Kidney epithelial cell (primary cell): Measurements from ENCODE around the gene LYPD4. TPM values are rescaled to one million over a fixed set of nuclear protein-coding genes. Genes with fewer than 3 reads are reported as not detected.

Experiments used
- DNase-seq: peaks from one replicate; pipeline ENCODE4 v3.0.0-alpha.2; 2010; ENCODE audit warnings: low read depth
- H3K27me3 ChIP-seq: 2 replicates; pipeline ENCODE4 v1.6.0; 2011; ENCODE audit warnings: low read length; ENCODE audit not compliant: control insufficient read depth, insufficient read depth
- H3K36me3 ChIP-seq: 2 replicates; pipeline ENCODE4 v1.5.1; 2011; ENCODE audit warnings: low read length; ENCODE audit not compliant: control insufficient read depth, insufficient read depth
- H3K4me3 ChIP-seq: 2 replicates; pipeline ENCODE4 v1.5.1; 2011; ENCODE audit warnings: low read depth, mild to moderate bottlenecking, control low read depth, low read length
- total RNA-seq: library from RNA; depleted of rRNA; stranded (reverse); fragments of >200 nt; gene quantifications from 2 replicates; pipeline ENCODE4 v1.2.3, GENCODE V29; 2015
- TF ChIP-seq, protein P1 (sequence below): IDR thresholded peaks from 2 replicates; pipeline ENCODE4 v1.5.1; 2011; ENCODE audit warnings: mild to moderate bottlenecking, moderate library complexity, low read length, control low read depth, inconsistent platforms; ENCODE audit not compliant: insufficient read depth, poor library complexity, severe bottlenecking

Gene LYPD4
- total RNA-seq, 1 donor from 2014 or later: not detected

DNA sequence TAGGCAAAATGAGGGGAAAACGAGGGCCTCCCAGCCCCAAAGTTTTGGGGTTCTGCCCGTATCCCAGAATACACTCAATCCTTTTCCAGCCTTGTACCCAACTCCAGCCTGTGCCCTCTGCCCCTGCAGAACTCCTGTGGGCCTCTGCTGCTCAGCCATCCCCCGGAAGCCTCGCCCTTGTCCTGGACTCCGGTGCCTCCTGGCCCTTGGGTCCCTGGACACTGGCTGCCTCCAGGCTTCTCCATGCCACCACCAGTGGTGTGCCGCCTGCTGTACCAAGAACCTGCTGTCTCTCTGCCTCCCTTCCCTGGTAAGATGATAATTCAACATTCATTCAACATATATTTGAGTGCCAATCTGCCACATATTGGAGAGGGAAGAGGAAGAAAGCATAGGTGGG lies 4.2 kb upstream of the LYPD4 start:
- DNase-seq: no peak
- TF ChIP-seq, protein P1, sequence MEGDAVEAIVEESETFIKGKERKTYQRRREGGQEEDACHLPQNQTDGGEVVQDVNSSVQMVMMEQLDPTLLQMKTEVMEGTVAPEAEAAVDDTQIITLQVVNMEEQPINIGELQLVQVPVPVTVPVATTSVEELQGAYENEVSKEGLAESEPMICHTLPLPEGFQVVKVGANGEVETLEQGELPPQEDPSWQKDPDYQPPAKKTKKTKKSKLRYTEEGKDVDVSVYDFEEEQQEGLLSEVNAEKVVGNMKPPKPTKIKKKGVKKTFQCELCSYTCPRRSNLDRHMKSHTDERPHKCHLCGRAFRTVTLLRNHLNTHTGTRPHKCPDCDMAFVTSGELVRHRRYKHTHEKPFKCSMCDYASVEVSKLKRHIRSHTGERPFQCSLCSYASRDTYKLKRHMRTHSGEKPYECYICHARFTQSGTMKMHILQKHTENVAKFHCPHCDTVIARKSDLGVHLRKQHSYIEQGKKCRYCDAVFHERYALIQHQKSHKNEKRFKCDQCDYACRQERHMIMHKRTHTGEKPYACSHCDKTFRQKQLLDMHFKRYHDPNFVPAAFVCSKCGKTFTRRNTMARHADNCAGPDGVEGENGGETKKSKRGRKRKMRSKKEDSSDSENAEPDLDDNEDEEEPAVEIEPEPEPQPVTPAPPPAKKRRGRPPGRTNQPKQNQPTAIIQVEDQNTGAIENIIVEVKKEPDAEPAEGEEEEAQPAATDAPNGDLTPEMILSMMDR: no peak
- no peak overlapping the region for H3K4me3 ChIP-seq
- peaks cover 5% of the 10 kb centered on the region for H3K27me3 ChIP-seq
- H3K36me3 ChIP-seq: no peaks in the 10 kb centered on the region

- Histone ChIP-seq H3K4me3 (no peak overlapping the region), H3K36me3 (no peaks in the 10 kb centered on the region), H3K27me3 (peaks cover 5% of the 10 kb centered on the region)
- TF ChIP-seq, protein P1: no peak
- no peak for DNase-seq
Measured at GRCh38 chr19:41847351-41848105, 3.0 kb upstream of the LYPD4 start.

GRCh38 chr19:41845051-41845590 lies 638 bp upstream of the LYPD4 start:
- no peak overlapping the region for H3K4me3 ChIP-seq
- H3K36me3 ChIP-seq: no peaks in the 10 kb centered on the region
- TF ChIP-seq, protein P1: no peak
- DNase-seq: no peak
- H3K27me3 ChIP-seq: no peaks in the 10 kb centered on the region

- Histone ChIP-seq H3K4me3 (no peak within 1 kb of the TSS), H3K27me3 (no peaks in the 10 kb centered on the region), H3K36me3 (no peaks in the 10 kb centered on the region)
- no peak for DNase-seq
- TF ChIP-seq, protein P1: no peak
Measured at GRCh38 chr19:41845001-41845050, 343 bp upstream of the LYPD4 start, which contains the start of gene DMRTC2. TSS of gene DMRTC2 (plus strand) at chr19:41845042. CDS start at chr19:41847429, 2,387 bp downstream.

DNA sequence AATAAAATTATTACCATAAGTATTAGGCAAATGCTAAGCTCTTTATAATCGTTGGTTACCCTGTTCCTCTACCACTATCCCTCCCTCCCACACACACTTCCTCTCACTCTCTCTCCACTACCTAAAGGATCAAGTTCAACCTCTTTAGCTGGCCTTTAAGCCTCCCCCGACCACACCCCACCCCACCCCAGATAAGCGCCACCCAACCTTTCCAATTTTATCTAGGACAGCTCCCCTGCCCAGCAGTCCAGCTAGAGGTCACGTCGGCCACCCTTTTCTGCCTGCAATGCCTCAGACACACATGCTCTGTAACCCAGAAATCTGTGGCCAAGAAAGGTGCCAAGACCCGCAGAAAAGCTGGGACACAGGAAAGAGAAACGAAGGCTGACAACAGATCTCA lies 1.1 kb downstream of the LYPD4 start:
- H3K36me3 ChIP-seq: no peaks in the 10 kb centered on the region
- peaks cover 6% of the 10 kb centered on the region for H3K27me3 ChIP-seq
- no peak overlapping the region for H3K4me3 ChIP-seq
- no peak for DNase-seq
- TF ChIP-seq, protein P1: no peak

GRCh38 chr19:41839211-41839610 lies 5.3 kb downstream of the LYPD4 start:
- peaks cover 15% of the 10 kb centered on the region for H3K27me3 ChIP-seq
- no peak overlapping the region for H3K4me3 ChIP-seq
- no peak for DNase-seq
- H3K36me3 ChIP-seq: no peaks in the 10 kb centered on the region
- TF ChIP-seq, protein P1: no peak
